HG02852 (cell line): ENCODE results near the gene SNAI1.

Experiments
- ATAC-seq: cut with Tn5 transposase; IDR thresholded peaks from one replicate; pipeline ENCODE4 v1.9.1; 2021; ENCODE audit warnings: mild to moderate bottlenecking, moderate library complexity; ENCODE audit not compliant: unreplicated experiment

The SNAI1 gene

GRCh38 chr20:50032955-50033666 lies 50.3 kb downstream of the SNAI1 start:
- ATAC-seq = no peak

- ATAC-seq = no peak
Observed at GRCh38 chr20:50034567-50035180, 51.9 kb downstream of the SNAI1 start.

GRCh38 chr20:50036703-50037102 lies 53.9 kb downstream of the SNAI1 start:
- ATAC-seq = no peak

- ATAC-seq = no peak
Observed at GRCh38 chr20:50037123-50037522, 54.3 kb downstream of the SNAI1 start.

- ATAC-seq = no peak
Observed at GRCh38 chr20:50037575-50037974, 54.8 kb downstream of the SNAI1 start.

GRCh38 chr20:50038169-50038568 lies 55.4 kb downstream of the SNAI1 start:
- ATAC-seq = no peak
